ENCODE data around the gene TRIO. TPM values are rescaled to one million over a fixed set of nuclear protein-coding genes. Genes with fewer than 3 reads are reported as not detected.
A peak's percentile ranks its signal among the peaks of the same experiment; 100 is the strongest.

TRIO gene
- total RNA-seq, 1 donor: 211 TPM

DNA sequence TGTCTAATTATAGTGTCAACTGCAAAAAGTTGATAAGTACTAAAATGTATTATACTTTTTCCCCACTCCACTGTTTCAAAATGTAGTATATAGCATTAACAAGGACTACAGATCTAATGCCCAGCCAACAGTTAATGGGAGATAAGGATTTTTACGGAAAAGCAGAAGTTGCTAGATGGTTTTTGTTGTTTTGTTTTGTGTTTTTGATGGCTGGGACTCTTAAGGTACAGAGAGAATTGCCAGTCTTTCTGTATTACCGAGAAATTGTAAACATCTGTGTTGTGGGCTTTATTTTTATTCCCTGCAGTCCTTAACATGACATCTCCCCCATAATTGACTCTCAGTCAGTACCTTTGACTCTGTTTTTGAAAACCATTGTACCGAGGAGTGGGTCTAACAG lies 44.0 kb downstream of the TRIO start:
- H3K4me3 ChIP-seq (ENCODE audit: low read depth, low read length): no peak overlapping the region
- TF ChIP-seq, protein P1, sequence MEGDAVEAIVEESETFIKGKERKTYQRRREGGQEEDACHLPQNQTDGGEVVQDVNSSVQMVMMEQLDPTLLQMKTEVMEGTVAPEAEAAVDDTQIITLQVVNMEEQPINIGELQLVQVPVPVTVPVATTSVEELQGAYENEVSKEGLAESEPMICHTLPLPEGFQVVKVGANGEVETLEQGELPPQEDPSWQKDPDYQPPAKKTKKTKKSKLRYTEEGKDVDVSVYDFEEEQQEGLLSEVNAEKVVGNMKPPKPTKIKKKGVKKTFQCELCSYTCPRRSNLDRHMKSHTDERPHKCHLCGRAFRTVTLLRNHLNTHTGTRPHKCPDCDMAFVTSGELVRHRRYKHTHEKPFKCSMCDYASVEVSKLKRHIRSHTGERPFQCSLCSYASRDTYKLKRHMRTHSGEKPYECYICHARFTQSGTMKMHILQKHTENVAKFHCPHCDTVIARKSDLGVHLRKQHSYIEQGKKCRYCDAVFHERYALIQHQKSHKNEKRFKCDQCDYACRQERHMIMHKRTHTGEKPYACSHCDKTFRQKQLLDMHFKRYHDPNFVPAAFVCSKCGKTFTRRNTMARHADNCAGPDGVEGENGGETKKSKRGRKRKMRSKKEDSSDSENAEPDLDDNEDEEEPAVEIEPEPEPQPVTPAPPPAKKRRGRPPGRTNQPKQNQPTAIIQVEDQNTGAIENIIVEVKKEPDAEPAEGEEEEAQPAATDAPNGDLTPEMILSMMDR (IDR thresholded peaks at IDR 0.05; ENCODE audit: insufficient read depth, low read length): no peak
- no peak for DNase-seq (ENCODE audit: low read depth)

DNA sequence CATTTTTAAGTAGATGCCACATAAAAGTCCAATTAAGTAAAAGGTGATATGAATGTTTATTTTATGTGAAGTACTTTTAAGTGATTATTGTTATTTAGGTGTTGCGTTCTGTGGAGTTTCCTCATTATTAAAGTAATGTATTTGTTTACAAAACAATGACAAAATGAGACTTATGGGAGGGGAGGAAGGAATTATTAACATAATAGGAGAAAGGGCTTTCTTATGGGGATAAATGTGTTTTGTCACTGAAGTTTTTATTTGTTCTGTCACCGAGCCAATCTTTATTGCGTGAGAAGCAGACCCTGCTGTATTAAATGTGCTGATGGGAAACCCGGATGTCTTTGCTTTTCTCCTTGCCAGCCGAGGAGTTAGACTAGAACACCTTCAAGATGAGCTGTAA lies 44.5 kb downstream of the TRIO start:
- no peak for DNase-seq (ENCODE audit: low read depth)
- TF ChIP-seq, protein P1 (IDR thresholded peaks at IDR 0.05; ENCODE audit: insufficient read depth, low read length): no peak

DNA sequence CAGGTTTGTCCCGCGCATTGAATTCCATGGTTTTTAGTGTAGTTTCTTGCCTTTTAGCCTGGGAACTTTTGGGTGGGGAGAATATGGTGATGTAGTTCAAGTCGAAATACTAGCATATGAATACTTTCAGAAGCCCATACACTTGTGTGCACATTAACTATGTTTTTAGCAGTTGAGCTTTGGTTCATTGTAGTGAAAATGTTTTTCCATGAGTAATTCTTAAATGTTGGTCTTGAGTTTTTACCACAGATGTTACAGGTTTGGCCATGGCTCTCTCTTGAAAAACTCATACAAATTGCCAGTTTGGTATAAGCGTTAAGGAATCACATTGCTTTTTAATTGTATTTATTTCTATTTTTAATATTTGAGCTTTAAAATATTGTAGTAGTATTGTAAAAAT lies 45.6 kb downstream of the TRIO start:
- no peak for DNase-seq (ENCODE audit: low read depth)
- TF ChIP-seq, protein P1 (IDR thresholded peaks at IDR 0.05; ENCODE audit: insufficient read depth, low read length): no peak
- no peak overlapping the region for H3K4me3 ChIP-seq (ENCODE audit: low read depth, low read length)

More for the DNA sequence above, 44.5 kb downstream of the TRIO start:
- H3K4me3 ChIP-seq (ENCODE audit: low read depth, low read length): no peak overlapping the region

DNA sequence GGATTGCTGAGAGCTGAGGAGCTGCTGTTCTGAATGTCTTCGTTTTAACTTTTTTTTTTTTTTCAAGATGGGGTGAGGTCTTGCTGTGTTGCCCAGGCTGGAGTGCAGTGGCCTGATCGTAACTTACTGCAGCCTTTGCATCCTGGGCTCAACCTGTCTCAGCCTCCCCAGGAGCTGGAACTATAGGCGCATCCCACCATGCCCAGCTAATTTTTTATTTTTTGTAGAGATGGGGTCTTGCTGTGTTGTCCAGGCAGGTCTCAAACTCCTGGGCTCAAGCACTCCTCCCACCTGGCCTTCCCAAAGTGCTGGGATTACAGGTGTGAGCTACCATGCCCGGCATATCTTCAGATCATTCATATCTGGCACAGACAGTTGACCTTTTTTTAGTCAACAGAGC lies 46.5 kb downstream of the TRIO start:
- DNase-seq (ENCODE audit: low read depth): no peak
- TF ChIP-seq, protein P1 (IDR thresholded peaks at IDR 0.05; ENCODE audit: insufficient read depth, low read length): no peak
- no peak overlapping the region for H3K4me3 ChIP-seq (ENCODE audit: low read depth, low read length)

DNA sequence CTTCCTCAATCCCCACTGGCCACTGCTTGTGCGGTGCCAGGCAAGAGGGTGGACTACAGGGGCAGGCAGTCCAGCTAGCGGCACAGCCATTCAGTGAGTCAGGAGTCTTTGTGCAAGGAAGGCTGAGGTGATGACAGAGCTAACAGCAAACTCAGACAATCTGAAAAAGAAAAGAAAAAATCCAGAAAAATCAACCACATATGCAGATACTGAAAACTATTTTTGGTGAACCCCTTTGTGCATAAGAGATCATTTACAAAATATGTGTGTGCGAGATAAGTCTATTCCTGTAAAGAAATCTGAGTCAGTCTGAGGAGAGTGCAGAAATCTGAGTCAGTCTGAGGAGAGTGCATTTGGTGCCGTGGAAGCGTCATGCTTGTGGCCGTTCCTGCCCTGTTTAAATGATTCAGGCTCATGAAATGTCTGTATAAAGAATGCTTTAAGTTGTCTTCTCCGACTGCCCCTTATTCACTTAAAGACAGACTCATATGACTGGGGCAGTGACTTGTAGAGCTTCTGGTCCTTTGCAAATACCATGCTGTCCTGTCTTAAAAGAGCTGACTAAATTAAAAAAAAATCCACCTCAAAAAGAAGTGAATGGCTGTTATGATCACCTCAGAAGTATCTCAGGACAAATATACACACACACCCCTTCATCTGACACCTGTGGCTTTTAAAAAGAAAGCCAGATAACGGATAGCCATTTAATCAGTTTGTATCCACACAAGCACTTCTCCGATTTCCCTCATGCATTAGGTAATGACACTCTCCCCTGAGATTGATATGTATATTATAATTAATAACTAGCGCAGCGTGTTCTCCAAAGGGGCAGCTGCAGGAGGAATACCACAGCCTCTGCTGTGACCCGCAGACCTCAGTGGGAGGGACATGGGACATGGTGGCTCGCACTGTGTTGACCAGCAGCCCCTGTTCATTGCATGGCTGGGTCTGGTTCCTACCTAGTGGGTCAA lies 47.3 kb downstream of the TRIO start:
- TF ChIP-seq, protein P1 (IDR thresholded peaks at IDR 0.05; ENCODE audit: insufficient read depth, low read length): no peak
- DNase-seq (ENCODE audit: low read depth): peak; percentile 99
- H3K4me3 ChIP-seq (ENCODE audit: low read depth, low read length): peak overlapping the region; percentile 32

DNA sequence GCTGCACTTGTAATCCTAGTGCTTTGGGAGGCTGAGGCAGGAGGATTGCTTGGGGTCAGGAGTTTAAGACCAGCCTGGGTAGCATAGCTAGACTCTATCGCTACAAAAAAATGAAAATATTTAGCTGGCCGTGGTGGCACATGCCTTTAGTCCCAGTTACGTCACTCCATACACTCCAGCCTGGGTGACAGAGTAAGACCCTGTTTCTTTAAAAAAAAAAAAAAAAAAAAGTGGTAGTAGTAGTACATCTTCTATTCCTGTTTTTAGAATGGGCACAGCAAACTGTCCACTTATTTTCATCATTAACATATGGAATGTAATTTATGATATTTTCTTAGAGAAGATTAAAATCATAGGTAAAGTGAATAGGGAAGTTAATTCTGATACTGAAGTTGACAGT lies 48.2 kb downstream of the TRIO start:
- no peak for DNase-seq (ENCODE audit: low read depth)
- TF ChIP-seq, protein P1 (IDR thresholded peaks at IDR 0.05; ENCODE audit: insufficient read depth, low read length): no peak
- H3K4me3 ChIP-seq (ENCODE audit: low read depth, low read length): no peak overlapping the region
